Upper lobe of right lung (tissue), 1 donor: Measurements from ENCODE around the gene WHAMM. TPM values are rescaled to one million over a fixed set of nuclear protein-coding genes. Genes with fewer than 3 reads are reported as not detected.

Experiments used
- ATAC-seq: fragments of 200-7000 bp; cut with Tn5 transposase; one replicate; pipeline ENCODE4 v1.9.1; 2020; ENCODE audit warnings: mild to moderate bottlenecking, moderate library complexity
- DNase-seq: peaks from one replicate; pipeline ENCODE4 v3.0.0-alpha.2; 2020
- H3K27ac ChIP-seq: fragments of 200-600 bp; one replicate; pipeline ENCODE4 v1.8.0; 2022
- H3K27me3 ChIP-seq: fragments of 200-600 bp; one replicate; pipeline ENCODE4 v1.8.0; 2022; ENCODE audit warnings: mild to moderate bottlenecking
- H3K36me3 ChIP-seq: fragments of 200-600 bp; one replicate; pipeline ENCODE4 v1.8.0; 2022
- H3K4me1 ChIP-seq: fragments of 200-600 bp; one replicate; pipeline ENCODE4 v1.8.0; 2022
- H3K4me3 ChIP-seq: fragments of 200-600 bp; one replicate; pipeline ENCODE4 v1.8.0; 2022; ENCODE audit warnings: mild to moderate bottlenecking
- H3K9me3 ChIP-seq: fragments of 200-600 bp; one replicate; pipeline ENCODE4 v1.8.0; 2022
- CTCF ChIP-seq: fragments of 200-600 bp; IDR thresholded peaks from one replicate; pipeline ENCODE4 v1.8.0; 2022; ENCODE audit warnings: antibody characterized with exemption
- intact Hi-C: fragments of 100-400 bp; cut with DNase I; formaldehyde crosslinking; loops from one replicate; pipeline ENCODE4 v1.11.0; 2022
- total RNA-seq: library from RNA; stranded (reverse); fragmentation: NEBNext Ultra II Directional; extraction: Animal tissue kit (Norgen Biotek cat#: 25700); gene quantifications from one replicate; pipeline ENCODE4 v1.2.1, GENCODE V29; 2021
- donor health status: DM: no; HTN: yes; CAD: no; lungs with severe emphysema.

Gene WHAMM
- total RNA-seq, 1 donor from 2014 or later: 13.1 TPM

GRCh38 chr15:82798104-82798503, 11.3 kb upstream of the WHAMM start:
- H3K27me3 ChIP-seq: no peaks in the 10 kb centered on the region
- DNase-seq: no peak
- H3K36me3 ChIP-seq: no peaks in the 10 kb centered on the region
- no peak for TF ChIP-seq CTCF
- H3K4me3 ChIP-seq: no peak overlapping the region
- intact Hi-C loops: no loop called here
- no peak overlapping the region for H3K27ac ChIP-seq
- H3K9me3 ChIP-seq: no peaks in the 10 kb centered on the region
- H3K4me1 ChIP-seq: no peaks in the 10 kb centered on the region
- no peak for ATAC-seq

GRCh38 chr15:82798531-82799166, 10.8 kb upstream of the WHAMM start:
- DNase-seq (no peak), ATAC-seq (no peak)
- H3K4me1 ChIP-seq: no peaks in the 10 kb centered on the region
- no peak overlapping the region for H3K27ac ChIP-seq
- no peaks in the 10 kb centered on the region for H3K27me3 ChIP-seq
- H3K36me3 ChIP-seq: no peaks in the 10 kb centered on the region
- intact Hi-C loops: no loop called here
- no peaks in the 10 kb centered on the region for H3K9me3 ChIP-seq
- no peak overlapping the region for H3K4me3 ChIP-seq
- TF ChIP-seq CTCF: no peak

GRCh38 chr15:82799183-82799841, 10.1 kb upstream of the WHAMM start:
- Histone ChIP-seq H3K36me3 (no peaks in the 10 kb centered on the region), H3K9me3 (no peaks in the 10 kb centered on the region), H3K27ac (no peak overlapping the region), H3K4me1 (no peaks in the 10 kb centered on the region), H3K4me3 (no peak overlapping the region), H3K27me3 (no peaks in the 10 kb centered on the region)
- ATAC-seq (no peak), DNase-seq (no peak)
- intact Hi-C loops: no loop called here
- no peak for TF ChIP-seq CTCF

- Histone ChIP-seq H3K9me3 (no peaks in the 10 kb centered on the region), H3K36me3 (no peaks in the 10 kb centered on the region), H3K27ac (no peak overlapping the region), H3K27me3 (no peaks in the 10 kb centered on the region), H3K4me3 (no peak overlapping the region), H3K4me1 (no peaks in the 10 kb centered on the region)
- TF ChIP-seq CTCF: no peak
- no peak for DNase-seq
- intact Hi-C loops: no loop called here
- no peak for ATAC-seq
These were observed 6.9 kb upstream of the WHAMM start for GRCh38 chr15:82802497-82802896.

- H3K4me1 ChIP-seq: peaks cover 3% of the 10 kb centered on the region
- H3K27ac ChIP-seq: no peak overlapping the region
- H3K9me3 ChIP-seq: no peaks in the 10 kb centered on the region
- intact Hi-C loops: no loop called here
- DNase-seq: no peak
- ATAC-seq: no peak
- H3K27me3 ChIP-seq: no peaks in the 10 kb centered on the region
- H3K36me3 ChIP-seq: no peaks in the 10 kb centered on the region
- TF ChIP-seq CTCF: no peak
- no peak overlapping the region for H3K4me3 ChIP-seq
These were observed 5.4 kb upstream of the WHAMM start for GRCh38 chr15:82803793-82804574.
